Parathyroid adenoma (tissue), 2 donors: ENCODE results near the gene MYRF.

ENCODE experiments used
- H2AFZ ChIP-seq: fragments of 300-600 bp; sonication (generic); one replicate; pipeline ENCODE4 v1.7.0; 2017; ENCODE audit warnings: antibody characterized with exemption, mild to moderate bottlenecking
- H3K27ac ChIP-seq: fragments of 300-600 bp; sonication (generic); one replicate; pipeline ENCODE4 v1.7.0; 2017
- H3K27me3 ChIP-seq: fragments of 300-600 bp; sonication (generic); one replicate; pipeline ENCODE4 v1.7.0; 2017; ENCODE audit warnings: low read length; ENCODE audit not compliant: control insufficient read depth, insufficient read depth
- H3K36me3 ChIP-seq: fragments of 300-600 bp; sonication (generic); one replicate; pipeline ENCODE4 v1.7.0; 2017; ENCODE audit warnings: low read length; ENCODE audit not compliant: control insufficient read depth, insufficient read depth
- H3K4me1 ChIP-seq: fragments of 300-600 bp; sonication (generic); one replicate; pipeline ENCODE4 v1.7.0; 2017; ENCODE audit warnings: control low read depth
- H3K4me2 ChIP-seq: fragments of 300-600 bp; sonication (generic); one replicate; pipeline ENCODE4 v1.7.0; 2017; ENCODE audit warnings: low read length
- H3K4me3 ChIP-seq: fragments of 300-600 bp; sonication (generic); one replicate; pipeline ENCODE4 v1.7.0; 2017; ENCODE audit warnings: low read depth, low read length
- H3K79me2 ChIP-seq: fragments of 300-600 bp; sonication (generic); one replicate; pipeline ENCODE4 v1.7.0; 2017; ENCODE audit warnings: control low read depth
- H3K9ac ChIP-seq: fragments of 300-600 bp; sonication (generic); one replicate; pipeline ENCODE4 v1.7.0; 2017; ENCODE audit warnings: mild to moderate bottlenecking
- H3K9me3 ChIP-seq: fragments of 300-600 bp; sonication (generic); one replicate; pipeline ENCODE4 v1.7.0; 2017; ENCODE audit warnings: low read length; ENCODE audit not compliant: control insufficient read depth
- TF ChIP-seq, protein P1 (sequence below): fragments of 300-600 bp; sonication (generic); IDR thresholded peaks from one replicate; pipeline ENCODE4 v1.7.0; 2017; ENCODE audit warnings: antibody characterized with exemption, mild to moderate bottlenecking
- donor health status: primary hyperparathyroidism.

The MYRF gene

DNA sequence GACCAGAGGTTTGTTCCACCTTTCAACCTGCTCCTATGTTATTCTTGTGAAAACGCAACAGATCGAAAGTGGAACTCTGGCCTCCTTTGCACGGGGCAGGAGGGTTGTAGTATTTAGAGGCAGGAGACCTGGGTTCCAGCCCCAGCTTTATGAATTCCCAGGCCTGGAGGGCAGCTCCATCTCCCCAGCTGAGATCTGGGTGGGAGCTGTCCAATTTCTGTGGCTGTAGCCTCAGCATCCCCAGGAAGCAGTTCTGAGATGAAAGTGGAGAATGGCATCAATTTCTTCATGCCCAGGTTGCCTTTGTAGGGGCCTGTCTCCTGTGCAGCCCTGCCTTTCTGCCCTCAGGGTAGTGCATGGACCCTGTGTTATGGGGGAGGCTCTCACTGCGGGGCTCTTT, 79.8 kb downstream of the MYRF start:
- H3K79me2 ChIP-seq, result peaks cover 3% of the 10 kb centered on the region
- H3K4me2 ChIP-seq, result no peak overlapping the region
- no peak overlapping the region for H3K27ac ChIP-seq
- no peaks in the 10 kb centered on the region for H3K9me3 ChIP-seq
- H3K9ac ChIP-seq, result no peak overlapping the region
- H3K4me1 ChIP-seq, result peaks cover 33% of the 10 kb centered on the region
- no peak overlapping the region for H2AFZ ChIP-seq
- no peaks in the 10 kb centered on the region for H3K36me3 ChIP-seq
- no peak overlapping the region for H3K4me3 ChIP-seq
- TF ChIP-seq, protein P1, sequence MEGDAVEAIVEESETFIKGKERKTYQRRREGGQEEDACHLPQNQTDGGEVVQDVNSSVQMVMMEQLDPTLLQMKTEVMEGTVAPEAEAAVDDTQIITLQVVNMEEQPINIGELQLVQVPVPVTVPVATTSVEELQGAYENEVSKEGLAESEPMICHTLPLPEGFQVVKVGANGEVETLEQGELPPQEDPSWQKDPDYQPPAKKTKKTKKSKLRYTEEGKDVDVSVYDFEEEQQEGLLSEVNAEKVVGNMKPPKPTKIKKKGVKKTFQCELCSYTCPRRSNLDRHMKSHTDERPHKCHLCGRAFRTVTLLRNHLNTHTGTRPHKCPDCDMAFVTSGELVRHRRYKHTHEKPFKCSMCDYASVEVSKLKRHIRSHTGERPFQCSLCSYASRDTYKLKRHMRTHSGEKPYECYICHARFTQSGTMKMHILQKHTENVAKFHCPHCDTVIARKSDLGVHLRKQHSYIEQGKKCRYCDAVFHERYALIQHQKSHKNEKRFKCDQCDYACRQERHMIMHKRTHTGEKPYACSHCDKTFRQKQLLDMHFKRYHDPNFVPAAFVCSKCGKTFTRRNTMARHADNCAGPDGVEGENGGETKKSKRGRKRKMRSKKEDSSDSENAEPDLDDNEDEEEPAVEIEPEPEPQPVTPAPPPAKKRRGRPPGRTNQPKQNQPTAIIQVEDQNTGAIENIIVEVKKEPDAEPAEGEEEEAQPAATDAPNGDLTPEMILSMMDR, result no peak
- H3K27me3 ChIP-seq, result no peaks in the 10 kb centered on the region

DNA sequence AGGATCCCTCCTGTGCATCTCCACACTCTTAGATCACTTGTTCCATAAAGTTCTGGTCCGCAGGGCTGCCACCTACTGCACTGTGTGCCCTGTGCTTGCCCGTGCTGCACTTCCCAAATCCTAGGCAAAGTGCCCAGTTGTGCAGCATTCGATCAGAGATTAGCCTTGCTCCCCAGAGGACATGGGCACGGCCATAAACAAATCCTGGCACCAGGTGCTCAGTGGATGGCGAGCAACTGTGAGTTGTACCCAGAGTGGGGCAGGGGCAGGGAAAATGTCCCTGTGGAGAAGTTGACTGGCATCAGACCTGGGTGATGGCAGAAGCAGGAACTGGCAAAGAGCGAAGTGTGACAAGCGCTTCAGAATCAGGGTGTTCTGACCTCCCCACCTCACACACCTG, 80.3 kb downstream of the MYRF start:
- H3K9ac ChIP-seq, result no peak overlapping the region
- TF ChIP-seq, protein P1, result no peak
- peak overlapping the region; percentile 71 for H3K27ac ChIP-seq
- H2AFZ ChIP-seq, result no peak overlapping the region
- peaks cover 33% of the 10 kb centered on the region for H3K4me1 ChIP-seq
- peak overlapping the region; percentile 42 for H3K4me2 ChIP-seq
- no peaks in the 10 kb centered on the region for H3K27me3 ChIP-seq
- H3K9me3 ChIP-seq, result no peaks in the 10 kb centered on the region
- H3K79me2 ChIP-seq, result peaks cover 3% of the 10 kb centered on the region
- no peak overlapping the region for H3K4me3 ChIP-seq
- no peaks in the 10 kb centered on the region for H3K36me3 ChIP-seq

DNA sequence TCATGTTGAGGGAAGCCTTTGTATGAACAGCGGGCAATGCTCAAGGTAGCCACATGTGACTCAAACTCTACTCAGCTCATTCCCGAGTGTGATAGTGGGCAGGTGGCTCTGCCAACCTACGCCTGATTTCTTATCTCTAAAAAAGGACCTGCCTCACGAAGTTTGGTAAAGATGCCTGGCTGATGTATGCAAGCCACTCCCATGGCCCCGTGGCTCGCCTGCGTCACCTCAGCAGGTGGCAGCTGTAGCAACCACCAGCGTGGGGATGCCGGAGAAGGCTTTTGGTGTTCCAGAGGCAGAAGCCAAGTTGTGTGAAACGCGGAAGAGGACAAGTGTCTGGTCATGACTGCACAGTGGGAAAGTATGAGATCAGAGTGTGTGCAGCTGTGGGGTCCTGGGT, 81.0 kb downstream of the MYRF start:
- peaks cover 33% of the 10 kb centered on the region for H3K4me1 ChIP-seq
- H3K9me3 ChIP-seq, result no peaks in the 10 kb centered on the region
- no peak overlapping the region for H2AFZ ChIP-seq
- H3K27ac ChIP-seq, result peak overlapping the region; percentile 71
- no peaks in the 10 kb centered on the region for H3K36me3 ChIP-seq
- no peak overlapping the region for H3K9ac ChIP-seq
- H3K4me3 ChIP-seq, result peak overlapping the region; percentile 20
- H3K4me2 ChIP-seq, result no peak overlapping the region
- H3K79me2 ChIP-seq, result peaks cover 3% of the 10 kb centered on the region
- TF ChIP-seq, protein P1, result no peak
- H3K27me3 ChIP-seq, result no peaks in the 10 kb centered on the region

DNA sequence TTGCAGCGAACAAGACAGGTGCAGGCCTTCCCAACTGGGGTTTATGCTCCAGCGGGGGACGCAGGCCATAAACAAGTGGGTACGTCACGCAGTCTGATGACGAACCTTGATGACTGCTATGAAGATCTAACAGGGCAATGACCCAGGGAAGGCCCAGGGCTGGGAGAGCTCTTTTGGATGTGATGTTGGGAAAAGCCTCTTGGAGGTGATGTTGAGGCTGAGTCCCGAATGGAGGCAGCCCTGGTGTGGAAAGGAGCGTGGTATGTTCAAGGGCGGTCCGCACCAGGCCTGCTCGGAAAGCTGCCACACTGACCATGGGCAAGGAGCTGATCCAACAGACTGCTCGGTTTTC, 81.5 kb downstream of the MYRF start:
- Histone ChIP-seq H3K9ac (no peak overlapping the region), H3K4me3 (no peak overlapping the region), H3K36me3 (no peaks in the 10 kb centered on the region), H2AFZ (no peak overlapping the region), H3K4me2 (no peak overlapping the region), H3K4me1 (peaks cover 33% of the 10 kb centered on the region), H3K27me3 (no peaks in the 10 kb centered on the region), H3K9me3 (no peaks in the 10 kb centered on the region), H3K79me2 (peaks cover 3% of the 10 kb centered on the region), H3K27ac (peak overlapping the region; percentile 71)
- TF ChIP-seq, protein P1, result no peak

DNA sequence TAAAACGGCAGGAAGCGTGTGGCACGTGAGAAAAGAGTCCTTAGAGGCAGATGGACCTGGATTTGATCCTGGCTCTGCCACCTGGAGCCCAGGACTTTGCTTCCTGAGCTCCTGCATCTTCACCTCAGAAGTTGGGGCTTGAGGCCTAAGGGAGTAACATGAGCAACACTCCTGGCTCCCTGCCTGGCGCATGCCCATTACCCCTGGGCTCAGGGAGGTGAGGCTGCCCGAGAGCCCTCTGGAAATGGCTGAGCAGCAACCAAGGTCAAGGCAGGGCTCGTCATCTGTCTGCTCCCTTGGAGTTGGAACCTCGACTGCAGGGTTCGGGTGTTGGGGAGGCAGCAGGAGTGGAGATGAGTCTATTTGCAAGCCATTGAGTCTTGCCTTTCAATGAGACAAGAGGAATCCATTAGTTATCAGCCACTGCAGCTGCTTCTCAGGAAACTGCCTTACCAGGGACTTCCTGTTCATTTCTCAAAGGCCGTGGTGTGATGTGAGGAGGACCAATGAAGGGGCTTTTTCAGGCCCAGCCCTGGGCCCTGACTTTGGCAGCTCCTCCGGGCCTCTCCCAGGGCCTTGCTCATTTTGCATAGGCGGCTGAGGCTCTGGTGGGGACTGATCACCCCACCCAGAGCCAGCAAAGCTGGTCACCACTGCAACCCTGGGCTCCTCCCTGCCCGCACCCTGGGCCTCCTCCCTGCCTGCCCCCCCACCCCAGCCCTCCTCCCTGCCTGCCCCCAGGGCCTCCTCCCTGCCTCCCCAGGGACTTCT, 82.0 kb downstream of the MYRF start:
- H3K4me3 ChIP-seq, result no peak overlapping the region
- peak overlapping the region; percentile 53 for H2AFZ ChIP-seq
- H3K27ac ChIP-seq, result peak overlapping the region; percentile 71
- H3K27me3 ChIP-seq, result no peaks in the 10 kb centered on the region
- H3K4me1 ChIP-seq, result peaks cover 33% of the 10 kb centered on the region
- peaks cover 3% of the 10 kb centered on the region for H3K79me2 ChIP-seq
- no peaks in the 10 kb centered on the region for H3K9me3 ChIP-seq
- no peak overlapping the region for H3K9ac ChIP-seq
- TF ChIP-seq, protein P1, result no peak
- H3K36me3 ChIP-seq, result no peaks in the 10 kb centered on the region
- H3K4me2 ChIP-seq, result no peak overlapping the region
